ENCODE measurements around the gene DENND1B. TPM values are rescaled to one million over a fixed set of nuclear protein-coding genes. Genes with fewer than 3 reads are reported as not detected.

Gene DENND1B
- polyA plus RNA-seq, 1 of the 3 experiments (the other 2 are of a cell fraction), result 1.4 TPM

DNA sequence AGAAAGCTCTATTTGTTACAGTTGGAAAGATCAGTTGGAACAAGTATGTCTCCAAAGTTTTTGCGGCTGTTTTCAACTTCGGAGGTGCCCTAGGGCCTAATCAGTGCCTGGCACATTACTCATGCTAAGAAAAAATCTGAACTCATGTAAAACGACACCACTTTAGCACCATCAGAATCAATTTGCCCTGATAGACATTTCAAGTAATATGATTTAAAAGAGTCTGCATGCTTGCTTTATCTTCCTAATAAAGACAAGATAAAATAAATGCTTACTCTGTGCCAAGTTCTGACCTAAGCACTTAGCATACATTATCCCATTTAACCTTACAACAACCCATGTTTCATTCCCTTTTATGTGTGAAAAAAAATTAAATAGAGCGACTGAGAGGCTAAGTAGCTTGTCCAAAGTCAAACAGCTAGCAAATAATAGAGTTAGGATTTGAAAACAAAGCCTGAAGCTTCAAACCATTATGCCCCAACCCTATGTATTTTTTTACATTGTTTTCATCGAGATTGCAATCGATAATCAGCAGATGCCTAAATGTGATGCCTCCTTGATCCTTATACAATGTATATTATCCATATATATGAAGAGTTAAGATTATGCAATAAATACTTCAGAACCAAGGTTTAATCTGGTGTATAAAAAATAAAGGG is 91.3 kb downstream of the DENND1B start:
- peak overlapping the region; percentile 14; the same call in 1 of the 2 replicates for H3K4me2 ChIP-seq
- H3K4me3 ChIP-seq (ENCODE audit: low read depth in 2 of 2, low read length in 1 of 2), result no peak overlapping the region
- H3K79me2 ChIP-seq (ENCODE audit: insufficient read depth), result no peaks in the 10 kb centered on the region
- H3K9ac ChIP-seq, result no peak overlapping the region
- ChIA-PET CTCF (interaction anchor here (0.8 to 1.5 kb wide), 3 partner anchors 10 to 69 kb away, joined by 3 to 4 read pairs (median 4); no protein-coding TSS in a partner anchor), POLR2A (no interaction called here)
- H3K4me1 ChIP-seq (ENCODE audit: control insufficient read depth in 1 of 2, insufficient read depth in 2 of 2, low read depth in 1 of 2, low read length in 1 of 2), result peaks cover 10 to 13% of the 10 kb centered on the region in 2 experiments; a peak in 3 of 4 replicates
- peak overlapping the region; percentile 3 to 50; a peak in 3 of 4 replicates for H3K27ac ChIP-seq (ENCODE audit: low read depth in 2 of 2, low read length in 1 of 2)
- 22% methylated on average over 6 of the region's 6 CpGs for WGBS (ENCODE audit: low lambda C conversion rate)
- H3K27me3 ChIP-seq (ENCODE audit: insufficient read depth), result no peaks in the 10 kb centered on the region
- H2AFZ ChIP-seq (ENCODE audit: low read depth), result peak overlapping the region; percentile 23; the same call in 1 of the 2 replicates
- no peaks in the 10 kb centered on the region for H4K20me1 ChIP-seq (ENCODE audit: insufficient read depth)
- peaks cover 8% of the 10 kb centered on the region; the same call in 1 of the 2 replicates for H3K9me3 ChIP-seq
- H3K9me2 ChIP-seq, result no peaks in the 10 kb centered on the region
- TF ChIP-seq, protein P1, sequence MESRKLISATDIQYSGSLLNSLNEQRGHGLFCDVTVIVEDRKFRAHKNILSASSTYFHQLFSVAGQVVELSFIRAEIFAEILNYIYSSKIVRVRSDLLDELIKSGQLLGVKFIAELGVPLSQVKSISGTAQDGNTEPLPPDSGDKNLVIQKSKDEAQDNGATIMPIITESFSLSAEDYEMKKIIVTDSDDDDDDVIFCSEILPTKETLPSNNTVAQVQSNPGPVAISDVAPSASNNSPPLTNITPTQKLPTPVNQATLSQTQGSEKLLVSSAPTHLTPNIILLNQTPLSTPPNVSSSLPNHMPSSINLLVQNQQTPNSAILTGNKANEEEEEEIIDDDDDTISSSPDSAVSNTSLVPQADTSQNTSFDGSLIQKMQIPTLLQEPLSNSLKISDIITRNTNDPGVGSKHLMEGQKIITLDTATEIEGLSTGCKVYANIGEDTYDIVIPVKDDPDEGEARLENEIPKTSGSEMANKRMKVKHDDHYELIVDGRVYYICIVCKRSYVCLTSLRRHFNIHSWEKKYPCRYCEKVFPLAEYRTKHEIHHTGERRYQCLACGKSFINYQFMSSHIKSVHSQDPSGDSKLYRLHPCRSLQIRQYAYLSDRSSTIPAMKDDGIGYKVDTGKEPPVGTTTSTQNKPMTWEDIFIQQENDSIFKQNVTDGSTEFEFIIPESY (IDR thresholded peaks at IDR 0.05; ENCODE audit: borderline replicate concordance, low read depth), result no peak
- TF ChIP-seq FOSL2 (IDR thresholded peaks at IDR 0.05; ENCODE audit: borderline replicate concordance, low read depth), result peak; percentile 26; the same call in 1 of the 2 replicates
- TF ChIP-seq GATA2 (CRISPR knock-in tag; IDR thresholded peaks at IDR 0.05), result peak; percentile 93
- TF ChIP-seq YY1 (IDR thresholded peaks at IDR 0.05; ENCODE audit: low read depth), result no peak
- no peak for TF ChIP-seq NRF1 (IDR thresholded peaks at IDR 0.05; ENCODE audit: low read depth, low read length)
- TF ChIP-seq POLR2AphosphoS5 (IDR thresholded peaks at IDR 0.05; ENCODE audit: low read depth, low read length), result peak; percentile 59
- TF ChIP-seq NFIC (IDR thresholded peaks at IDR 0.05; ENCODE audit: borderline replicate concordance), result peak; percentile 71; the same call in 1 of the 2 replicates
- peak; percentile 47 to 88; a peak in 3 of 4 replicates for TF ChIP-seq EP300 (IDR thresholded peaks at IDR 0.05; ENCODE audit: borderline replicate concordance in 1 of 2, low read depth in 1 of 2, low read length in 1 of 2)
- peak; percentile 94 for TF ChIP-seq RCOR1 (IDR thresholded peaks at IDR 0.05; ENCODE audit: low read length)
- TF ChIP-seq, protein P2, sequence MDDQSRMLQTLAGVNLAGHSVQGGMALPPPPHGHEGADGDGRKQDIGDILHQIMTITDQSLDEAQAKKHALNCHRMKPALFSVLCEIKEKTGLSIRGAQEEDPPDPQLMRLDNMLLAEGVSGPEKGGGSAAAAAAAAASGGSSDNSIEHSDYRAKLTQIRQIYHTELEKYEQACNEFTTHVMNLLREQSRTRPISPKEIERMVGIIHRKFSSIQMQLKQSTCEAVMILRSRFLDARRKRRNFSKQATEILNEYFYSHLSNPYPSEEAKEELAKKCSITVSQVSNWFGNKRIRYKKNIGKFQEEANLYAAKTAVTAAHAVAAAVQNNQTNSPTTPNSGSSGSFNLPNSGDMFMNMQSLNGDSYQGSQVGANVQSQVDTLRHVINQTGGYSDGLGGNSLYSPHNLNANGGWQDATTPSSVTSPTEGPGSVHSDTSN (IDR thresholded peaks at IDR 0.05), result peak; percentile 88
- peak; percentile 62; the same call in 1 of the 2 replicates for TF ChIP-seq TCF12 (IDR thresholded peaks at IDR 0.05)
- TF ChIP-seq RXRA (IDR thresholded peaks at IDR 0.05; ENCODE audit: borderline replicate concordance, low read depth), result no peak
- peak; percentile 53 for TF ChIP-seq JUND (IDR thresholded peaks at IDR 0.05)
- no peak for TF ChIP-seq CHD2 (IDR thresholded peaks at IDR 0.05; ENCODE audit: low read length, partially characterized antibody)
- peaks cover 0 to 7% of the 10 kb centered on the region in 2 experiments for H3K36me3 ChIP-seq (replicated peaks in 1 of 2; ENCODE audit: control insufficient read depth in 1 of 2, insufficient read depth in 2 of 2, low read length in 1 of 2)
- DNase-seq, result peak; percentile 12
- peaks cover 7% of the 10 kb centered on the region for H3F3A ChIP-seq (replicated peaks; ENCODE audit: insufficient read depth)
